ENCODE results near the gene RNPEPL1. TPM values are rescaled to one million over a fixed set of nuclear protein-coding genes. Genes with fewer than 3 reads are reported as not detected.

Gene RNPEPL1
- total RNA-seq, 4 donors from 2014 or later: 76.1 to 99.9 (median 78.6) TPM

DNA sequence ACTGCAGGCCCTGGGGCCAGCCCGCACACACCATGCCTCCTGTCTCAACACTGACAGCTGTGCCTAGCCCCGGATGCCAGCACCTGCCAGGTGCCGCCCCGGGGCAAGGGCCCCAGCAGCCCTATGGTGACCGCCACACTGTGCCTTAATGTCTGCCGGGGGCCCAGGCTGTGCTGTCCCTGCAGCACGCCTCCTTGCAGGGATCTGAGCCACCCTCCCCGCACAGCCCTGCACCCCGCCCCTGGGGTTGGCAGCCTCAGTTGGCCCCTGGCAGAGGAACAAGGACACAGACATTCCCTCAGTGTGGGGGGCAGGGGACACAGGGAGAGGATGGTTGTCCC, 9.8 kb downstream of the RNPEPL1 start:
- no peak for DNase-seq (ENCODE audit: low spot score in 2 of 2)
- intact Hi-C loops (cut with DNase I; ENCODE audit: low total_unique reads): no loop called here
- WGBS, 2 donors: 71 to 76% methylated on average over 6 to 9 of the region's 9 CpGs
- no peak overlapping the region for H3K4me3 ChIP-seq (ENCODE audit: low read depth, poor library complexity, severe bottlenecking)
- no peak for TF ChIP-seq POLR2A (IDR thresholded peaks at IDR 0.05)
- TF ChIP-seq, protein P1, sequence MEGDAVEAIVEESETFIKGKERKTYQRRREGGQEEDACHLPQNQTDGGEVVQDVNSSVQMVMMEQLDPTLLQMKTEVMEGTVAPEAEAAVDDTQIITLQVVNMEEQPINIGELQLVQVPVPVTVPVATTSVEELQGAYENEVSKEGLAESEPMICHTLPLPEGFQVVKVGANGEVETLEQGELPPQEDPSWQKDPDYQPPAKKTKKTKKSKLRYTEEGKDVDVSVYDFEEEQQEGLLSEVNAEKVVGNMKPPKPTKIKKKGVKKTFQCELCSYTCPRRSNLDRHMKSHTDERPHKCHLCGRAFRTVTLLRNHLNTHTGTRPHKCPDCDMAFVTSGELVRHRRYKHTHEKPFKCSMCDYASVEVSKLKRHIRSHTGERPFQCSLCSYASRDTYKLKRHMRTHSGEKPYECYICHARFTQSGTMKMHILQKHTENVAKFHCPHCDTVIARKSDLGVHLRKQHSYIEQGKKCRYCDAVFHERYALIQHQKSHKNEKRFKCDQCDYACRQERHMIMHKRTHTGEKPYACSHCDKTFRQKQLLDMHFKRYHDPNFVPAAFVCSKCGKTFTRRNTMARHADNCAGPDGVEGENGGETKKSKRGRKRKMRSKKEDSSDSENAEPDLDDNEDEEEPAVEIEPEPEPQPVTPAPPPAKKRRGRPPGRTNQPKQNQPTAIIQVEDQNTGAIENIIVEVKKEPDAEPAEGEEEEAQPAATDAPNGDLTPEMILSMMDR (IDR thresholded peaks at IDR 0.05): no peak

DNA sequence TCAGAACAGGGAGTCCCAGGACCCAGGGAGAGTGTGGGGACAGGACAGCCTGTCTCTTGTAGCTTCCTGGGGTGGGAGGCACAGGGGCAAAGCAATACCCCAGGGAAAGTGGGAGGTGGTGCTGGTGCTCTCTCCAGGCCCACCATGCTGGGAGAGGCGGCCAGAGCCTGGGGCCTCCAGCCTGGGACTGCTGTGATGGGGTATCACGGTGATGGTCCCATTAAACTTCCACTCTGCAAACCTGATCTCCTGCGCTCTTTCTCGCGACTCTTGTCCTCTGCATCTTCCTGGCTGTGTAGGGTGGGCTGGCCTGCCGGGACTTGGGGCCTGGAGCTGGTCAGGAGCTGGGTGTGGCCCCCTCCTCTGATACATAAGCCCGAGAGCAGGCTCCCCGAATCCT, 10.2 kb downstream of the RNPEPL1 start:
- no peak for DNase-seq (ENCODE audit: low spot score in 2 of 2)
- no peak overlapping the region for H3K4me3 ChIP-seq (ENCODE audit: low read depth, poor library complexity, severe bottlenecking)

DNA sequence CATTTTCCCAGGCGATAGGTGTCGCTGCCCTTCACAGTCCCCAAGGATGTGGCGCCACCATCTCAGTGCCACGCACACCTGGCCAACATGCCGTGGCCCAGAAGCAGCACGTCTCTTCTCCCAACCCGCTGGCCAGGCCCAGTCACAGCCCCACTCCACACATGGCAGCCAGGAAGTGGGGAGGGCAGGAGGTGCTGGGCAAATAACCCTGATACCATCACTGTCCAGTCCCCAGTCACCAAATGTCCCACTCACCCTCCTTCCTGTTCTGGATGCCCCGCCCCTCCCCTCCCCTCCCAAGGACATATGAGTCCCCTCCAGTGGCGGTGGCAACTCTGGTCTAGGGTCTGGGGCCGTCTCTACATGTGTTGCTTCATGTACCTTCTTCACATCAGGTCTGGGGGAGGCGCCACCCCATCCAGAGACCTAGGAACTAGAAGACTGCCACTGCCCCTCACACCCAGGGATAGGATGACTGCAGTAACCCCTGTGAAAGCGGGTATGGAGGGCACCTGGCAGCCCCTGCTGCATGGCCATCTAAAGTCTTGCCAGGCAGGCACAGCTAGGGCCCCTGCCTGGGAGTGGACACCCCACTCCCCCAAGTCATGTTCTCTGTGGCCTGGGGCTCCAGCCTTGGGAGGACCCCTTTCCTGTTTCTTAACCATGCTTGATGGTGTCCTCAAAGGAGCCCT, 10.9 kb downstream of the RNPEPL1 start:
- intact Hi-C loops (cut with DNase I; ENCODE audit: low total_unique reads): no loop called here
- no peak overlapping the region for H3K4me3 ChIP-seq (ENCODE audit: low read depth, poor library complexity, severe bottlenecking)
- WGBS, 2 donors: 87 to 91% methylated on average over 12 of the region's 12 CpGs
- TF ChIP-seq POLR2A (IDR thresholded peaks at IDR 0.05): no peak
- TF ChIP-seq, protein P1 (IDR thresholded peaks at IDR 0.05): no peak
- DNase-seq (ENCODE audit: low spot score in 2 of 2): no peak

More for the DNA sequence above, 10.2 kb downstream of the RNPEPL1 start:
- intact Hi-C loops (cut with DNase I; ENCODE audit: low total_unique reads): no loop called here
- TF ChIP-seq, protein P1 (IDR thresholded peaks at IDR 0.05): no peak
- no peak for TF ChIP-seq POLR2A (IDR thresholded peaks at IDR 0.05)
- 83 to 87% methylated on average over 8 of the region's 8 CpGs for WGBS, 2 donors

DNA sequence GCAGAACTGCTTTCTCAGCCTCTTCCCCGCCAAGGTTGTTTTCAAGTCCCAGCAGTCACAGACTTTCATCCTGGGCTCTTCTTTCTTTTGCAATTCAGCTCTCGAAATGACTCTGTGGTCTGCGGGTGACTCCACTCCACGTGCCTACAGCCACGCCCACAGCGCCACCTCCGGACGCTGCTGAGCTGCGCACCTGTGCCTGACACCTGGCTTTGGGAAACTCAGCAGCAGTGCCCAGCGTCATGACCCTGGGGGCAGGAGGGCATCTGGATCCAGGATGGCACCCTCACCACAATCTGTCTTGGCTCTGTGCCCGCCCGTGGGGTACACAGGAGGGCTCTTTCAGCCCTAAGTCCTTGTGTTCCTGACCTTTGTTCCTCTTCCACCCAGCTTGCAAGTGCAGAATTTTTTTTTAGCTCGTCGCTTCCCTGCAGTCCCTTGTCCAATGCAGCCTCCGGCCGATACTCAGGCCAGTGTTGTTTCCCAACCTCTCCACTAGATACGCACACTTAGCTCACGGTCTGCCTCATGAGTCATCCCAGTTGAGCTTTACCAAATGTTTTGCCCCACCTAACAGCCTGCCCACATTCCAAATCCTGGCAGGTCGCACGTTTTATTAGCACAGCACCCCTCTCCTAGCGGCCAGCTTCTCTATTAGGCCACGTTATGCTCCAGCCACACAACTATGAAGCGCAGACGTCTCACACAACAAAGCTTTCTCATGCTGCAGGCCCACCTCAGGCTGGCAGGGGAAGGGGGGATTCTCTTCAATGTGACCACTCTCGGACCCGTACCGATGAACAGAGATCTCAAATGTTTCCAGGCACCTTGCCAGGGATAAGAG, 11.7 kb downstream of the RNPEPL1 start:
- DNase-seq (ENCODE audit: low spot score in 2 of 2): no peak
- WGBS, 2 donors: 40 to 48% methylated on average over 27 of the region's 27 CpGs
- TF ChIP-seq POLR2A (IDR thresholded peaks at IDR 0.05): no peak
- TF ChIP-seq, protein P1 (IDR thresholded peaks at IDR 0.05): no peak
- intact Hi-C loops (cut with DNase I; ENCODE audit: low total_unique reads): no loop called here
- H3K4me3 ChIP-seq (ENCODE audit: low read depth, poor library complexity, severe bottlenecking): no peak overlapping the region

DNA sequence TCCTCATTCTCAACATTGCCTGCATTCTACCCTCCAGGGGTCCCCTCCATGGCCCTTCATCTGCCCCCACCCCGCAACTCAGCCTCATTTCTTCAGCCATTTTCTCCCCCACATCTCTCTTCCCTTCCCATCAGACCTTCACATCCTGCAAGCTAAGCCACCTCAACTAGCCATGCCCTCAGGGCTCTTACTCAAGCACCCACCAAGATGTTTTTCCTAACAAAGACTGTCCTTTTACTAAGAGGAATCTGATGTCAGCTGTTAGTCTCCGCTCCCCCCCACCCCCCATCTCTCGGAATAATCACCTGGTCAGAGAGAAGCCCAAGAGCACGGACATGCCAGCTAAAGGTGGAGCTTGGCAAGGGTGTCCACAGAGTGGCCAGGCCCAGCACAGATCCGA, 13.5 kb downstream of the RNPEPL1 start:
- WGBS, 2 donors: 93 to 97% methylated on average over 5 of the region's 5 CpGs
- no peak for TF ChIP-seq POLR2A (IDR thresholded peaks at IDR 0.05)
- TF ChIP-seq, protein P1 (IDR thresholded peaks at IDR 0.05): no peak
- no peak for DNase-seq (ENCODE audit: low spot score in 2 of 2)
- H3K4me3 ChIP-seq (ENCODE audit: low read depth, poor library complexity, severe bottlenecking): no peak overlapping the region
- intact Hi-C loops (cut with DNase I; ENCODE audit: low total_unique reads): no loop called here

Data from lower leg skin (tissue), 4 donors.